GM12878 (cell line): ENCODE measurements around the gene CDK5RAP3. TPM values are rescaled to one million over a fixed set of nuclear protein-coding genes. Genes with fewer than 3 reads are reported as not detected.

Experiments used
- CREM ChIP-seq: IDR thresholded peaks from 2 replicates; pipeline ENCODE4 v1.6.1; 2014; ENCODE audit warnings: antibody characterized with exemption, low read depth
- DPF2 ChIP-seq: fragments of 450-650 bp; IDR thresholded peaks from 2 replicates; pipeline ENCODE4 v1.6.1; 2017; ENCODE audit warnings: mild to moderate bottlenecking
- EED ChIP-seq: sonication (generic); IDR thresholded peaks from 2 replicates; pipeline ENCODE4 v1.6.1; 2016; ENCODE audit warnings: antibody characterized with exemption, low read depth
- EP300 ChIP-seq, 2 experiments: fragments of 150-350 bp in 1 of 2; IDR thresholded peaks; 2 replicates each; pipeline ENCODE4 v1.6.1; 2011 to 2012; ENCODE audit warnings: low read depth in 2 of 2, low read length in 2 of 2, borderline replicate concordance in 1 of 2, improper control_type of control experiment in 1 of 2, inconsistent platforms in 1 of 2; ENCODE audit not compliant: control insufficient read depth in 1 of 2
- HDGF ChIP-seq: fragments of 450-650 bp; IDR thresholded peaks from 2 replicates; pipeline ENCODE4 v1.6.1; 2016; ENCODE audit warnings: antibody characterized with exemption
- IKZF1 ChIP-seq: fragments of 450-650 bp; conservative IDR thresholded peaks from 2 replicates; pipeline ENCODE4 v1.6.1; 2017; ENCODE audit warnings: antibody characterized with exemption, mild to moderate bottlenecking
- IRF5 ChIP-seq: fragments of 450-650 bp; IDR thresholded peaks from 2 replicates; pipeline ENCODE4 v1.6.1; 2017; ENCODE audit warnings: borderline replicate concordance
- JUNB ChIP-seq: IDR thresholded peaks from 2 replicates; pipeline ENCODE4 v1.6.1; 2016; ENCODE audit warnings: antibody characterized with exemption, mild to moderate bottlenecking
- NFIC ChIP-seq: IDR thresholded peaks from 2 replicates; pipeline ENCODE4 v1.6.1; 2012; ENCODE audit warnings: low read depth, mild to moderate bottlenecking, inconsistent platforms, low read length, moderate library complexity
- PAX5 ChIP-seq: IDR thresholded peaks from 2 replicates; pipeline ENCODE4 v1.6.1; 2011; ENCODE audit warnings: low read depth, low read length, borderline replicate concordance
- POU2F2 ChIP-seq: IDR thresholded peaks from 3 replicates; pipeline ENCODE4 v1.6.1; 2011; ENCODE audit warnings: low read depth, mild to moderate bottlenecking, low read length, borderline replicate concordance
- RCOR1 ChIP-seq: conservative IDR thresholded peaks from 2 replicates; pipeline ENCODE4 v1.6.1; 2012; ENCODE audit warnings: low read depth, low read length, improper control_type of control experiment
- RUNX3 ChIP-seq: IDR thresholded peaks from 2 replicates; pipeline ENCODE4 v1.6.1; 2012; ENCODE audit warnings: low read length, inconsistent platforms
- SKIL ChIP-seq: fragments of 450-650 bp; IDR thresholded peaks from 2 replicates; pipeline ENCODE4 v1.6.1; 2017; ENCODE audit warnings: mild to moderate bottlenecking, low read depth, inconsistent platforms; ENCODE audit not compliant: poor library complexity, severe bottlenecking
- TAF1 ChIP-seq: IDR thresholded peaks from 2 replicates; pipeline ENCODE4 v1.6.1; 2011; ENCODE audit warnings: mild to moderate bottlenecking, low read depth, low read length, borderline replicate concordance
- YY1 ChIP-seq: IDR thresholded peaks from 2 replicates; pipeline ENCODE4 v1.6.1; 2011; ENCODE audit warnings: low read depth, mild to moderate bottlenecking, low read length
- polyA plus RNA-seq, 11 experiments: library from polyadenylated mRNA; depleted of rRNA in 4 of 11; unstranded in 6 of 11; stranded (reverse) in 5 of 11; fragments of >200 nt; fragmentation: Nextera tagmentation in 4 of 11; fragmentation: Illumina TruSeq in 1 of 11; extraction: Ambion mirVana in 4 of 11; extraction: Trizol in 1 of 11; gene quantifications; 1 replicate in 1 of 11; 2 replicates in 10 of 11; pipeline versions ENCODE4 v1.2.1 to v1.2.3, GENCODE V29; 2011 to 2016; ENCODE audit warnings: inconsistent platforms in 2 of 11, missing spikeins in 2 of 11, low read depth in 1 of 11
- total RNA-seq, 4 experiments: library from RNA; depleted of rRNA in 3 of 4; stranded (reverse); fragments of >200 nt in 3 of 4; fragmentation: Illumina TruSeq in 1 of 4; extraction: Trizol in 1 of 4; gene quantifications; 2 replicates each; pipeline versions ENCODE4 v1.2.1 to v1.2.3, GENCODE V29; 2013 to 2021
- TF ChIP-seq, protein P1 (sequence below): IDR thresholded peaks from 2 replicates; pipeline ENCODE4 v1.6.1; 2012; ENCODE audit warnings: low read length, inconsistent platforms
- TF ChIP-seq, protein P2 (sequence below): IDR thresholded peaks from 2 replicates; pipeline ENCODE4 v1.6.1; 2012; ENCODE audit warnings: improper control_type of control experiment, low read depth, low read length; ENCODE audit not compliant: insufficient replicate concordance

The CDK5RAP3 gene
- total and polyA plus RNA-seq, 10 of the 15 experiments (the other 5 are each of a cell fraction or from before 2014, with no cell fraction given), result 69.4 to 237 (median 160) TPM

- TF ChIP-seq DPF2 (peak; percentile 62; the same call in 1 of the 2 replicates), HDGF (peak; percentile 87), EED (peak; percentile 60; the same call in 1 of the 2 replicates), NFIC (peak; percentile 69; the same call in 1 of the 2 replicates), TAF1 (peak; percentile 17; the same call in 1 of the 2 replicates), SKIL (peak; percentile 50), PAX5 (peak; percentile 69; the same call in 1 of the 2 replicates), JUNB (peak; percentile 78), RUNX3 (peak; percentile 63), EP300 (IDR thresholded peaks at IDR 0.05; ENCODE audit: borderline replicate concordance in 1 of 2, control insufficient read depth in 1 of 2, low read depth in 2 of 2, low read length in 2 of 2) (peak; percentile 47 to 77; a peak in 2 of 4 replicates), IKZF1 (peak; percentile 80), YY1 (peak; percentile 82), RCOR1 (no peak), IRF5 (peak; percentile 9; the same call in 1 of the 2 replicates), CREM (peak; percentile 46; the same call in 1 of the 2 replicates), POU2F2 (peak; percentile 73; the same call in 2 of the 3 replicates)
- TF ChIP-seq, protein P1, sequence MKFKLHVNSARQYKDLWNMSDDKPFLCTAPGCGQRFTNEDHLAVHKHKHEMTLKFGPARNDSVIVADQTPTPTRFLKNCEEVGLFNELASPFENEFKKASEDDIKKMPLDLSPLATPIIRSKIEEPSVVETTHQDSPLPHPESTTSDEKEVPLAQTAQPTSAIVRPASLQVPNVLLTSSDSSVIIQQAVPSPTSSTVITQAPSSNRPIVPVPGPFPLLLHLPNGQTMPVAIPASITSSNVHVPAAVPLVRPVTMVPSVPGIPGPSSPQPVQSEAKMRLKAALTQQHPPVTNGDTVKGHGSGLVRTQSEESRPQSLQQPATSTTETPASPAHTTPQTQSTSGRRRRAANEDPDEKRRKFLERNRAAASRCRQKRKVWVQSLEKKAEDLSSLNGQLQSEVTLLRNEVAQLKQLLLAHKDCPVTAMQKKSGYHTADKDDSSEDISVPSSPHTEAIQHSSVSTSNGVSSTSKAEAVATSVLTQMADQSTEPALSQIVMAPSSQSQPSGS, result no peak
- TF ChIP-seq, protein P2, sequence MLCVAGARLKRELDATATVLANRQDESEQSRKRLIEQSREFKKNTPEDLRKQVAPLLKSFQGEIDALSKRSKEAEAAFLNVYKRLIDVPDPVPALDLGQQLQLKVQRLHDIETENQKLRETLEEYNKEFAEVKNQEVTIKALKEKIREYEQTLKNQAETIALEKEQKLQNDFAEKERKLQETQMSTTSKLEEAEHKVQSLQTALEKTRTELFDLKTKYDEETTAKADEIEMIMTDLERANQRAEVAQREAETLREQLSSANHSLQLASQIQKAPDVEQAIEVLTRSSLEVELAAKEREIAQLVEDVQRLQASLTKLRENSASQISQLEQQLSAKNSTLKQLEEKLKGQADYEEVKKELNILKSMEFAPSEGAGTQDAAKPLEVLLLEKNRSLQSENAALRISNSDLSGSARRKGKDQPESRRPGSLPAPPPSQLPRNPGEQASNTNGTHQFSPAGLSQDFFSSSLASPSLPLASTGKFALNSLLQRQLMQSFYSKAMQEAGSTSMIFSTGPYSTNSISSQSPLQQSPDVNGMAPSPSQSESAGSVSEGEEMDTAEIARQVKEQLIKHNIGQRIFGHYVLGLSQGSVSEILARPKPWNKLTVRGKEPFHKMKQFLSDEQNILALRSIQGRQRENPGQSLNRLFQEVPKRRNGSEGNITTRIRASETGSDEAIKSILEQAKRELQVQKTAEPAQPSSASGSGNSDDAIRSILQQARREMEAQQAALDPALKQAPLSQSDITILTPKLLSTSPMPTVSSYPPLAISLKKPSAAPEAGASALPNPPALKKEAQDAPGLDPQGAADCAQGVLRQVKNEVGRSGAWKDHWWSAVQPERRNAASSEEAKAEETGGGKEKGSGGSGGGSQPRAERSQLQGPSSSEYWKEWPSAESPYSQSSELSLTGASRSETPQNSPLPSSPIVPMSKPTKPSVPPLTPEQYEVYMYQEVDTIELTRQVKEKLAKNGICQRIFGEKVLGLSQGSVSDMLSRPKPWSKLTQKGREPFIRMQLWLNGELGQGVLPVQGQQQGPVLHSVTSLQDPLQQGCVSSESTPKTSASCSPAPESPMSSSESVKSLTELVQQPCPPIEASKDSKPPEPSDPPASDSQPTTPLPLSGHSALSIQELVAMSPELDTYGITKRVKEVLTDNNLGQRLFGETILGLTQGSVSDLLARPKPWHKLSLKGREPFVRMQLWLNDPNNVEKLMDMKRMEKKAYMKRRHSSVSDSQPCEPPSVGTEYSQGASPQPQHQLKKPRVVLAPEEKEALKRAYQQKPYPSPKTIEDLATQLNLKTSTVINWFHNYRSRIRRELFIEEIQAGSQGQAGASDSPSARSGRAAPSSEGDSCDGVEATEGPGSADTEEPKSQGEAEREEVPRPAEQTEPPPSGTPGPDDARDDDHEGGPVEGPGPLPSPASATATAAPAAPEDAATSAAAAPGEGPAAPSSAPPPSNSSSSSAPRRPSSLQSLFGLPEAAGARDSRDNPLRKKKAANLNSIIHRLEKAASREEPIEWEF, result peak; percentile 62
These were observed 31.5 kb downstream of the CDK5RAP3 start (continued) for GRCh38 chr17:48002266-48002915.
